Measurements from ENCODE around the gene DIS3L2.

DIS3L2 gene

DNA sequence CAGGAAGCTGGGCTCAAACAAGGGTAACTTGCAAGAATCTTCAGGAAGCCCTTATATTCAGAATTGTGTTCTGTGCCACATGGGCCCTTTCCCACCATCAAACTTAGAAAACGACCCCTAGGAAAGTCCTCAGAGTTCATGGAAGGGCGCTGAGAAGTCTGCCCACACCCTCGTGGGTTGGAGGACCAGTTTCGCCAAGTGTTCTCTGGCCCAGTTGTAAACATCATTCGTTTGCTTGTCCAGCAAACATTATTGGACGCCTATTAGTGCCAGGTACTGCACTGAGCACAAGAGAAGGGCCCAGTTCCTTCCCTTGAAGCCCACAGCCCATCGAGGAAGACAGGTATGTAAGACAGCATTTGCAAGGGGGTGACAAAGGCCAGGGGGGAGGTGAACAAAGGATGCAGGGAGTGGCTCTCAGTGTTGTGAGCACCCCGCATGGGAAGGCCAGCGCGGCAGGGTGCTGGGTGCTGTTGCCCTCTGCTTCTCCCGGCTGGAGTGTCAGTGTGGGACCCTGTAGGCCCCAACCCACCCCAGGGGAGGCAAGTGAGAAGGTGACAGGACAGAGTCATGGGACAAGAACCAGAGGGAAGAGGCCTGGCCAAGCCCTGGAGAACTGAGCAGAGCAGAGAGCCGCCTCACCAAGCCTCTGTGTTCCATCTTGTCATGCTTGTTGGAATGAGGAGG lies 356.8 kb downstream of the DIS3L2 start:
- TF ChIP-seq, protein P1, sequence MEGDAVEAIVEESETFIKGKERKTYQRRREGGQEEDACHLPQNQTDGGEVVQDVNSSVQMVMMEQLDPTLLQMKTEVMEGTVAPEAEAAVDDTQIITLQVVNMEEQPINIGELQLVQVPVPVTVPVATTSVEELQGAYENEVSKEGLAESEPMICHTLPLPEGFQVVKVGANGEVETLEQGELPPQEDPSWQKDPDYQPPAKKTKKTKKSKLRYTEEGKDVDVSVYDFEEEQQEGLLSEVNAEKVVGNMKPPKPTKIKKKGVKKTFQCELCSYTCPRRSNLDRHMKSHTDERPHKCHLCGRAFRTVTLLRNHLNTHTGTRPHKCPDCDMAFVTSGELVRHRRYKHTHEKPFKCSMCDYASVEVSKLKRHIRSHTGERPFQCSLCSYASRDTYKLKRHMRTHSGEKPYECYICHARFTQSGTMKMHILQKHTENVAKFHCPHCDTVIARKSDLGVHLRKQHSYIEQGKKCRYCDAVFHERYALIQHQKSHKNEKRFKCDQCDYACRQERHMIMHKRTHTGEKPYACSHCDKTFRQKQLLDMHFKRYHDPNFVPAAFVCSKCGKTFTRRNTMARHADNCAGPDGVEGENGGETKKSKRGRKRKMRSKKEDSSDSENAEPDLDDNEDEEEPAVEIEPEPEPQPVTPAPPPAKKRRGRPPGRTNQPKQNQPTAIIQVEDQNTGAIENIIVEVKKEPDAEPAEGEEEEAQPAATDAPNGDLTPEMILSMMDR (conservative IDR thresholded peaks at IDR 0.05; ENCODE audit: low read depth) = no peak
- ChIA-PET CTCF (no interaction called here), POLR2A (ENCODE audit: low non-redundant PET) (no interaction called here)
- H3K27ac ChIP-seq = no peak overlapping the region
- DNase-seq (ENCODE audit: low spot score) = no peak

DNA sequence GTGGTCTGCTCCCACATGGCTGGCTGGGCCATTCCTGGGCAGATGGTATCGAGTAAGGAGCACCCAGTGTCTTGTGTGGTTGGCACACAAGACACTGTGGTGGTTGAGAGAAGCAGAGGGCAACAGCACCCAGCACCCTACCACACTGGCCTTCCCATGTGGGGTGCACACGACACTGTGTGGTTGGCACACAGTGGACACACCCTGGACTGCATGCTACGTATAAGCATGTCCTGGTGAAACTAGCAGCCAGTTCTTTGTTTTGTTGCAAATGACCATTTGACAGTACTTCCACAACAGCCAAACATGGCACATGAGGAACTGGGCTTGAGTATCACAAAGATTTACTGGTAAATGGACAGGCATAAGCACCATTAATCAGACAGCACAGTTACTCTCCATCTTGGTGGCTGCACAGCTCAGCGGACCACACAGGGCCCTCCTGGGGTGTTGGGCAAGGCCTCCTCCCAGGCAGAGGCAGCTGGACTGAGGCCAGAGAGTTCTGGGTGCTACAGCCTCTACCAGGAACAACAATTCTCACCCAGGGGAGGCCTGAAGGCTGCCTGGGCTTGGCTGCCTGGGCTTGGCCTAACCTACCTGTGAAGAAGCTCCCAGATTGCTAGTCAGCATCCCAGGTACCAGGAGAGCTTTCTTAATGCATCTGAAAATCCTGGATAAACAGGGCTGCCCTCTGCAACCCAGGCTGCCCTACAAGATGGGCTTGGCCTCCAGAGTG lies 357.7 kb downstream of the DIS3L2 start:
- DNase-seq (ENCODE audit: low spot score) = no peak
- POLR2A ChIA-PET (ENCODE audit: low non-redundant PET) = no interaction called here
- CTCF ChIA-PET = interaction anchor here (1.0 kb wide), 1 partner anchor 403 kb away, joined by 12 read pairs; no protein-coding TSS in a partner anchor
- TF ChIP-seq, protein P1 (conservative IDR thresholded peaks at IDR 0.05; ENCODE audit: low read depth) = no peak
- no peak overlapping the region for H3K27ac ChIP-seq

DNA sequence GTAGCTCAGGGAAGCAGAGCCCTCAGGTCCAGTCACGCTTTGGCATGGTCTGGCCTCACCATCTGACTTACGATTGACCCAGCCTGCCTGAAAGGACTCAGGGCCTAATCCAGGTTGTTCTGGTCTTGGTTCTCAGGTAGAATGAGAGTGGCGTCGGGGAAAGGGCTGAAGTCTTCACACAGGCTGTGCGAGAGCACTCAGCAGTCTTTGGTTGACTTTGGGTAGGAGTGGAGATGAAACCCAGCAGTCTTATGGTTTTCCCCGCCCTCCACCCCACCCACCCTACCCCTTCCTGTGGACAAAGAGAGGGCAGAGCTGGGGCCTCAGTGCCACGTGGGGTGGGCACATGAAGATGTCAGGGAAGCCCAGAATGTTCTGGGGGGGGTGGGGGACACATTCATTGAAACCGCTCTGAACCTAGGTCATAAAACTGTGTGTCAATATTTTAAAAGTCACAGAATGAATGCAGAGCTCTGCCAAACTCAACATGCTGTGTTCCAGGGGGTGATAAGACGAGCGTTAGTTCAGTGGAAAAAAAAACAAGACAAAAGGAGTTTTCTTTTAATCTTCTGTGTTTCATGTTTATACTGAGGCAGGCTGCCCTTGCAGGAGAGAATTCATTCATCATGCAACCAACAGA lies 358.4 kb downstream of the DIS3L2 start:
- no peak for DNase-seq (ENCODE audit: low spot score)
- POLR2A ChIA-PET (ENCODE audit: low non-redundant PET) = no interaction called here
- no peak overlapping the region for H3K27ac ChIP-seq
- TF ChIP-seq, protein P1 (conservative IDR thresholded peaks at IDR 0.05; ENCODE audit: low read depth) = no peak
- CTCF ChIA-PET = interaction anchor here (1.0 kb wide), 1 partner anchor 404 kb away, joined by 12 read pairs; no protein-coding TSS in a partner anchor

DNA sequence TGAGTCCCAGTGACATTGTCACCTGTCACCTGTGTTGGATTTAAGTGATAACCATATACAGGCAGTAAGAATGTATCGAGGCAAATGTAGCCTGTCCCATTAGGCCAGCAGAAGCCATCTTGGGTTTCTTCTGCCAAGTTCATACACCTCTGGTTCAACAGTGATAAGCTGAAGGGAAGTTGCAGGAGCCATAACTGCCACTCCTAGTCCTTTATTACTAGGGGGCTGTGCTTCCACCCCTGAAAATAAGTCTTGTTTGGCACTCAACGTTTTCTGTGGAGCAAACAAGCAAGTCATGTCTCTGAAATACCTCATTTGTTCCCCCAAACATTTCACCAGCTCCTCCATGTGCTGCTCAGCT lies 358.9 kb downstream of the DIS3L2 start:
- ChIA-PET POLR2A (ENCODE audit: low non-redundant PET) (no interaction called here), CTCF (no interaction called here)
- TF ChIP-seq, protein P1 (conservative IDR thresholded peaks at IDR 0.05; ENCODE audit: low read depth) = no peak

GRCh38 chr2:232321156-232321816 lies 359.8 kb downstream of the DIS3L2 start:
- TF ChIP-seq, protein P1 (conservative IDR thresholded peaks at IDR 0.05; ENCODE audit: low read depth) = no peak
- no peak overlapping the region for H3K27ac ChIP-seq
- no peak for DNase-seq (ENCODE audit: low spot score)
- ChIA-PET CTCF (interaction anchor here (0.5 to 0.6 kb wide), 2 partner anchors 71 to 317 kb away, joined by 3 to 4 read pairs; no protein-coding TSS in a partner anchor), POLR2A (ENCODE audit: low non-redundant PET) (no interaction called here)

More for the DNA sequence above, 358.9 kb downstream of the DIS3L2 start:
- DNase-seq (ENCODE audit: low spot score) = no peak
- H3K27ac ChIP-seq = no peak overlapping the region

All from RWPE1 (cell line).